GM18870 (cell line): ENCODE results near the gene CCDC9.

Source experiments
- ATAC-seq: cut with Tn5 transposase; IDR thresholded peaks from one replicate; pipeline ENCODE4 v1.9.1; 2021; ENCODE audit warnings: moderate library complexity; ENCODE audit not compliant: unreplicated experiment

The CCDC9 gene

GRCh38 chr19:47255879-47256692 is at the start of gene CCDC9:
TSS of gene CCDC9 (plus strand) at chr19:47256525. CDS start at chr19:47258401, 1,876 bp downstream.
- ATAC-seq: peak; percentile 38

- no peak for ATAC-seq
These were observed 46.8 kb upstream of the CCDC9 start for GRCh38 chr19:47209319-47210179.

DNA sequence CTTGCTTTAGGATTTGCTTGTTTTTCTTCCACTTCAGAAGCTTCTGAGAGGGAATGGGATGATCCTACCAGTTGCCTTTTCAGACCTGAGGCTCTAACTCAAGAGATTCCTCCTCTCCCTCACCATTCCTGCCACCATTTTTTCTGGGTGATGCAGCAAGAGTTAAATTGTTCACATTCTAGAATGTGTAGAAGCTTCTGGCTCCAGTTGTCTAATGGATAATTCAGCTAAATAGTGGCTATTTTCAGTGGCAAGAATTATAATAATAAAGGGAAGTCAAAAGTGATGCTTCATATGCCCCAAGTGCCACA is 46.2 kb upstream of the CCDC9 start:
- ATAC-seq: no peak

DNA sequence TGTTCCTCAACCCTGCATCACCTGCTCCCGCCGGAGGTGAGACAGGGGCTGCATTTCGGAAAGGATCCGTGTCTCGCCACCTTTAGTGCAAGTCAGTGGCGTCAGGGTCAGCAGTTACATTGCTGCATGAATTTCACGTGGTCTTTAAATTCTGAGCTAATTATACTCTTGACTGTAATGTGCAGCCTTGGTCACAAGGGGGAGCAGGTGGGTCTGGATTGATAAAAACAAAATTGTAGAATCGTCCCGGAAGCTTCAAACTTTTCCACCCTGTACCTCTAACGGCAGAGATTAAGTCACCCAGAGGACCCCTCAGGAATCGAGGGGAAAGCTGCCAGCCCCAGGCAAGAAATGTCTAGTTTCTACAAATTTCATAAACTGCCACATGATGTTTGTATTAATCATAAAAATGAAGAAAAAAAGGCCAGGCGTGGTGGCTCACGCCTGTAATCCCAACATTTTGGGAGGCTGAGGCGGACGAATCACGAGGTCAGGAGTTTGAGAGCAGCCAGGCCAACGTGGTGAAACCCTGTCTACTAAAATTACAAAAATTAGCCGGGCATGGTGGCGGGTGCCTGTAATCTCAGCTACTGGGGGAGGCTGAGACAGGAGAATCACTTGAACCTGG is 45.5 kb upstream of the CCDC9 start:
- ATAC-seq: no peak

GRCh38 chr19:47215581-47215980 is 40.7 kb upstream of the CCDC9 start:
- no peak for ATAC-seq

GRCh38 chr19:47221080-47221841 is 35.1 kb upstream of the CCDC9 start:
- no peak for ATAC-seq

DNA sequence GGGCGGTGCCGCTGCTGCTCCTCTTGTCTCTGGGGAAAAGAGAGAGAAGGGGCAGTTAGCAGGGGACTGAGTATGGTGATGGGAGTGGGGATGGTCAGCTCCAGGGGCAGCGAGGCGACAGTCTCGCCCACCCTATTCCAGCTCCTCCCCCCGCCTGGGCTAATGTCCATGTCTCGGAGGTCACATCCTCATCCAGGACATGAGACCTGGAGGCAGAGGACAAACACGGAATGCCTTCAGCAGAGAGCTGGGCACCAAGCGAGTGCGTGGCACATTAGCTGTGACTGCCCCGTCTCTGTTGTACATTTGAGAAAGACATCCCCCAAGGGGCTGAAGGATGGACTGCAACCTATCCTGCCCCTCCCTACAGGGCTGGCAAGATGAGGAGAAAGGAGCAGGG is 34.4 kb upstream of the CCDC9 start:
- ATAC-seq: no peak

DNA sequence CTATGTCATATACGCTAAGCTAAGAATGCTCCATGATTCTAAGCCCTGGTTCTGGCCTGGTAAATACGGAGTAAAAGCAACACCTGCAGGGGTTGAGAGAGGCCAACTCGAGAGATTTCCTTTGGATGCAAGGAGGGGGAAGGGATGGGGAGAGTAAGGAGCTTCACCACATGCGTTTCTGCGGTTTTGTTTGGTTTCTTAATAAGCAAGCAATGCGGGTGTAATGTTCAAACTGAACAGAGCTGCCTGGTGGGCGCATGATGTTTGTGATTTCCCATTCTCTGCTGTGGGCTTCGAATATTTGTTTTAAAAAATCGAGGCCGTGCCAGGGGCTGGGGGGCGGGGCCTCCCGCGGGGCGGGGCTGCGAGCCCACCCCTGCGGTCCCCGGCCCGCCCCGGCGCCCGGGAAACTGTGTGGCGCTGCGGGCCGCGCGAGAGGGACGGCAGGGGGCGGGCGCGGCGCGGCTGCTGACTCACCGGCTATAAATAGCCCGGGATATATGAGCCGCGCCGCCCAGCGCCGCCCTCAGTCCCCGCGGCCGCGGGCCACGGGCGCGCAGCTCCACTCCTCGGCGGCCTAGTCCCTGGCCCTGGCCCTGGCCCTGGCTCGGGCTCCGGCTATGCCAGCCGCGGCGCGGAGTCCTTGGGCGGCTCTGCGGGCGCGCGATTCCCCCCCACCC is 30.4 kb upstream of the CCDC9 start:
- no peak for ATAC-seq

GRCh38 chr19:47226426-47227351 is 29.6 kb upstream of the CCDC9 start:
- ATAC-seq: no peak

DNA sequence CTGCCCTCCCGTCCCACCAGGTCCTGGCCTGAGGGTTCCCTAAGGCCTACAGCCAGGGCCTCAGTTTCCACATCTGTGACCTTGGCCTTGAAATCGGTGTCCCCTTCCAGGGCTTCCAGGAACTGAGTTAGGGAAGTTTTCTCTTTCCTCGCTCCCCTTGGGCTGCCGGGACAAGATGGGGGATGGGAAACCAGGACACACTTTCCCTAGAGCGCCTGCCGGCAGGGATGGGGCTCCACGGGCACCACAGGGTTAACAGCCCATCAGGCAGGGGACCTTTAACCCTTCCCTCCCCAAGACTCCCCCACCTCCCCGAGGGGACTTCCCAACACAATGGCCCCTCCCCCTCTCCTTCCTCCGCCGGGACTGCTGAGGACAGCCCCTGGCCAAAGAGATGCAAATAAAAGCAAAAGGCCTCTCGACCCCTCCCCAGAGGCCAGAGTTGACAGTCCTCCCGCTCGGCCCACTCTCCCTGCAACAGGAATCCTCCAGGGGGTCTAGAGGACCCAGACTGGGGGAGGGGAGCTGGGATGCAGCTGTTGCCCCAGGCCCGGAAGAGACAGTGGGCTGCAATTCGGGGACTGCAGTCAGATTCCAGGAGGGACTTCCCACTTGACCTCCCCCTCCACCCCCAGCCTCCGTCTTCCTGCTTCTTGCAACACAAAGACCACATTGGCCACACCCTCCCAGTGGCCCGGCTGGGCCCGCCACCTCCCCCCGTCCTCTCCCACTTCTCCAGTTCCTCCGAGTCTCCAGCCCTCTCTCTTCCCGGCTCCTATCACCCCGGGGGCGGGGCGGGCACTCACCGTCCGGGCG is 28.8 kb upstream of the CCDC9 start:
- ATAC-seq: no peak

DNA sequence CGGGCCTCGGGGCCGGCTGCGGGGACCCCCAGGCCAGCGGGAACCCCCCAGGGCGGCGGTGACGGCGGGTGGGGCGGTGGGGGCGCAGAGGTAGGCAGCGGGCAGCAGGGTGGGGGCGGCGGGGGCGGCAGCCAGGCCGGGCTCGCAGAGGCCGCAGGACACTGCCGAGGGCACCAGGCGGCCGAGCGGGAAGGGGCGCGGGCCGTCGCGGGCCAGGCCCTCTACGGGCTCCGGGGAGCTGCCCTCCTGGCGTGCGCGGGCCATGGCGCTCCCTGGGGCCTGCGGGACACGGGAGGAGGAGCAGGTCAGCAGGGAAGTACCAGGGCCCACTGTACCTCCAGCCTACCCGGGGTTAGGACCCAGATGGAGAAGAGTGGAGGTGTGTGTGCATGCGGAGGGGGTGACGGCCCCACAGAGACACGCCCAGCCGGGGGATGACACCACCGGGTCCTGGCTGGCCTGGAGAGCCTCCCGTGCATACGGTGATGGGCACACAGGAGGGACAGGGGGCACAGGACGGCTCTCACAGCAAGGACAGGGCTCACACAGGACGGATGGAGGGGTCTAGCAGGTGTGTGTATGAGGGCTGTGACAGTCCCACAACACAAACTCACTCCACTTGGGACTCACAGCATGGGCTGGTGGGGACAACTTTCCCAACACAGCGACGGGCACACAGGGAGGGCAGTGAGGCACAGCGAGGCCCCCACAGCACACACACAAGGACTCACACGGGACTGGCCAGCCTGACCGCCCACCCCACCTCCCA is 28.0 kb upstream of the CCDC9 start:
- ATAC-seq: no peak

DNA sequence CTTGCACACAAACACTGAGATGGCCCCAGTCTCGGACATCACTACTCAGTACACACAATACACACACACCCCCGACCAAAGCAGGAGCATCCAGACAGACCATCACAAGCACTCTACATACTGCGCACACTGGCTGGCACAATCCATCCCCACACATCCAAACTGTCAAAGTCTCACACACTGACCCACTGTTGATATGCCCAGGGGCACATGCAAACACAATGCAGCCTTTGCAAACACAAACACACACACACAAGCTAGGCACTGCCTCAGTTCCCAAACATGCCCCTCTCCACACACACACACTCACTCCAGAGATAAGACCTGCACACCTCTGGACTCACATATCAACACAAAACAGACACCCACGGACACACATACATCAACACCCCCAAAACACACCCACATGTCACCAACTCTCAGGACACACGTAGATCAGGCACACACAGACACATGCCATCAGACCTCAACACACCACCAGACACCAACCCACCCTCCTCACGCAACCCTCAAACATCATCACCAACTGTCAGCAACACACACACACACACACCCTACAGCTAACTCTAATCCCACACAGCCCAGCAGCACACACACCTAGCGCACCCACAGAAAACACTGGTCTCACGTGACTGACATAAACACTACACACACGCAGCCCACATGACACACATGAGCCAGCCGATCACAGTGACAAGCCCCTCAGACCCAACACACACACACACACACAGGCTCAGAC is 27.2 kb upstream of the CCDC9 start:
- ATAC-seq: no peak

- ATAC-seq: no peak
These were observed 26.7 kb upstream of the CCDC9 start for GRCh38 chr19:47229676-47230053.

- ATAC-seq: no peak
These were observed 26.0 kb upstream of the CCDC9 start for GRCh38 chr19:47230054-47230920.

DNA sequence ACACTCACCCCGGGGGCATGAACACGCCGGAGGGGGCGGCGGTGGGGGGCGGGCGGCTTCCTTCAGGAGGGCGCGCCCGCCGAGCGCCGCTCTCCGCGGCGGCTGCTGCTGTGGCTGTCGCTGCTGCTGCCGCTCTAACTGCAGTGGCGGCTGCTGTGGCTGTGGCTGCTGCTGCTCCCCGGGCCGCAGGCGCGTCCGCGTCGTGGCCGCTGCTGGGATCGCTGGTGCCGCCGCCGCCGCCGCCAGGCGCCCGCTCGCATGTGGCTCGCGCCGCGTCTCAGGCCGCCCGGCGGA is 25.5 kb upstream of the CCDC9 start, which contains the start of gene BBC3:
BBC3 (minus strand) TSS at position 279 of the 294 bp plus-strand sequence. CDS start 2,768 bp downstream, outside the sequence.
- ATAC-seq: no peak
